A673 (cell line): ENCODE measurements around the gene LPCAT2. TPM values are rescaled to one million over a fixed set of nuclear protein-coding genes. Genes with fewer than 3 reads are reported as not detected.

Experiments used
- BruUV-seq: library from RNA; stranded (reverse); fragments of 400-500 nt; replicated peaks from 2 replicates; lab custom pipeline; 2021; lab: Mats Ljungman, UMichigan
- CTCF ChIA-PET: fragments of 300-600 bp; sonication (Branson Sonifier 250); formaldehyde crosslinking; loops from one replicate; lab custom pipeline; 2022; ENCODE audit warnings: antibody characterized with exemption; lab: Charles Lee
- POLR2A ChIA-PET: fragments of 300-600 bp; sonication (Branson Sonifier 250); formaldehyde crosslinking; loops from one replicate; lab custom pipeline; 2022; ENCODE audit warnings: antibody characterized with exemption; ENCODE audit not compliant: low non-redundant PET; lab: Charles Lee
- DNase-seq: peaks from one replicate; pipeline ENCODE4 v3.0.0-alpha.2; 2015; ENCODE audit warnings: low spot score
- H3K27ac ChIP-seq: fragments of 200-600 bp; sonication (generic); 2 replicates; pipeline ENCODE4 v1.5.1; 2016; ENCODE audit warnings: mixed run types, low read depth, mild to moderate bottlenecking, mixed read lengths, antibody characterized with exemption, low read length; ENCODE audit not compliant: poor library complexity, severe bottlenecking
- H3K27me3 ChIP-seq: fragments of 200-600 bp; sonication (generic); replicated peaks from 2 replicates; pipeline ENCODE4 v1.6.1; 2017; ENCODE audit warnings: mixed run types, low read depth, mild to moderate bottlenecking, mixed read lengths, antibody characterized with exemption, low read length; ENCODE audit not compliant: insufficient read depth, poor library complexity
- H3K36me3 ChIP-seq: fragments of 200-600 bp; sonication (generic); 2 replicates; pipeline ENCODE4 v1.6.1; 2016; ENCODE audit warnings: mixed run types, mild to moderate bottlenecking, mixed read lengths, antibody characterized with exemption, low read length; ENCODE audit not compliant: insufficient read depth, poor library complexity, severe bottlenecking
- H3K4me1 ChIP-seq: fragments of 200-600 bp; sonication (generic); 2 replicates; pipeline ENCODE4 v1.6.1; 2017; ENCODE audit warnings: mixed run types, mild to moderate bottlenecking, mixed read lengths, antibody characterized with exemption, low read length; ENCODE audit not compliant: insufficient read depth, poor library complexity, severe bottlenecking
- H3K4me3 ChIP-seq: fragments of 200-600 bp; sonication (generic); 2 replicates; pipeline ENCODE4 v1.5.1; 2016; ENCODE audit warnings: low read depth, mixed run types, mild to moderate bottlenecking, mixed read lengths, low read length; ENCODE audit not compliant: poor library complexity, severe bottlenecking
- H3K9me3 ChIP-seq: fragments of 200-600 bp; sonication (generic); 2 replicates; pipeline ENCODE4 v1.6.1; 2016; ENCODE audit warnings: mixed run types, low read depth, mild to moderate bottlenecking, mixed read lengths, antibody characterized with exemption, low read length; ENCODE audit not compliant: poor library complexity, severe bottlenecking
- CTCF ChIP-seq: fragments of 300-800, 200-600 bp; sonication (generic); conservative IDR thresholded peaks from 2 replicates; pipeline ENCODE4 v1.5.1; 2017; ENCODE audit warnings: low read depth, mild to moderate bottlenecking, antibody characterized with exemption, low read length, moderate library complexity, mixed read lengths
- EZH2 ChIP-seq: fragments of 200-600 bp; sonication (generic); IDR thresholded peaks from 2 replicates; pipeline ENCODE4 v1.6.1; 2017; ENCODE audit warnings: borderline replicate concordance, low read depth, mild to moderate bottlenecking, mixed read lengths, antibody characterized with exemption, low read length; ENCODE audit not compliant: poor library complexity, severe bottlenecking
- intact Hi-C: fragments of 100-400 bp; cut with micrococcal nuclease; formaldehyde crosslinking; loops from one replicate; pipeline ENCODE4 v1.10.0; 2022; ENCODE audit not compliant: unreplicated experiment
- total RNA-seq: library from RNA; stranded (reverse); gene quantifications from 2 replicates; pipeline ENCODE4 v1.2.3, GENCODE V29; 2021

The LPCAT2 gene
- total RNA-seq, 1 experiment from 2014 or later: 8.2 TPM

GRCh38 chr16:55508271-55508921, 476 bp upstream of the LPCAT2 start:
- CTCF ChIA-PET: no interaction called here
- H3K27ac ChIP-seq: peak overlapping the region; percentile 43

GRCh38 chr16:55510185-55510805, 1.4 kb downstream of the LPCAT2 start:
- Histone ChIP-seq H3K4me3 (peak overlapping the region; percentile 79), H3K27me3 (no peaks in the 10 kb centered on the region), H3K36me3 (no peaks in the 10 kb centered on the region), H3K27ac (no peak overlapping the region), H3K9me3 (peaks cover 12% of the 10 kb centered on the region), H3K4me1 (no peaks in the 10 kb centered on the region)
- CTCF ChIA-PET: interaction anchor here (0.6 kb wide), 1 partner anchor 1767 kb away, joined by 3 read pairs; no protein-coding TSS in a partner anchor
- no peak for TF ChIP-seq CTCF
- no peak for TF ChIP-seq EZH2
- no TSS peak for BruUV-seq
- DNase-seq: no peak
- intact Hi-C loops: no loop called here
- POLR2A ChIA-PET: interaction anchor here (0.6 to 0.7 kb wide), 2 partner anchors 185 to 772 kb away, joined by 3 to 5 read pairs; no protein-coding TSS in a partner anchor

More at GRCh38 chr16:55508271-55508921, 476 bp upstream of the LPCAT2 start:
- intact Hi-C loops: no loop called here
- no TSS peak for BruUV-seq
- no peaks in the 10 kb centered on the region for H3K36me3 ChIP-seq
- peak overlapping the region; percentile 79 for H3K4me3 ChIP-seq
- H3K9me3 ChIP-seq: peaks cover 12% of the 10 kb centered on the region
- DNase-seq: no peak
- POLR2A ChIA-PET: no interaction called here
- TF ChIP-seq EZH2 (no peak), CTCF (no peak)
- H3K27me3 ChIP-seq: no peaks in the 10 kb centered on the region
- no peaks in the 10 kb centered on the region for H3K4me1 ChIP-seq

GRCh38 chr16:55512941-55513340, 4.1 kb downstream of the LPCAT2 start:
- no peak overlapping the region for H3K27ac ChIP-seq
- ChIA-PET POLR2A (no interaction called here), CTCF (no interaction called here)
- intact Hi-C loops: no loop called here
- H3K36me3 ChIP-seq: no peaks in the 10 kb centered on the region
- H3K4me3 ChIP-seq: no peak overlapping the region
- H3K9me3 ChIP-seq: peaks cover 12% of the 10 kb centered on the region
- TF ChIP-seq EZH2 (no peak), CTCF (no peak)
- no peaks in the 10 kb centered on the region for H3K4me1 ChIP-seq
- DNase-seq: no peak
- BruUV-seq: no TSS peak
- H3K27me3 ChIP-seq: no peaks in the 10 kb centered on the region
